Right lobe of liver (tissue), 4 donors: ENCODE measurements around the gene TRIM63.

Source experiments
- POLR2A ChIP-seq: fragments of 450-650 bp; IDR thresholded peaks from one replicate; pipeline ENCODE4 v1.6.1; 2017; ENCODE audit warnings: antibody characterized with exemption, mild to moderate bottlenecking
- TF ChIP-seq, protein P1 (sequence below), 4 donors: fragments of 200-600 bp in 3 of 4; fragments of 450-650 bp in 1 of 4; IDR thresholded peaks; one replicate each; pipeline versions ENCODE4 v1.5.1 to v1.8.0; 2016 to 2022; ENCODE audit warnings: antibody characterized with exemption in 4 of 4, mild to moderate bottlenecking in 2 of 4
- donor health status: DM: no; HTN: no; CAD: no.
- donor health status: DM: no; HTN: no; CAD: no.
- donor health status: DM: no; HTN: yes; CAD: no.

- TF ChIP-seq, protein P1, sequence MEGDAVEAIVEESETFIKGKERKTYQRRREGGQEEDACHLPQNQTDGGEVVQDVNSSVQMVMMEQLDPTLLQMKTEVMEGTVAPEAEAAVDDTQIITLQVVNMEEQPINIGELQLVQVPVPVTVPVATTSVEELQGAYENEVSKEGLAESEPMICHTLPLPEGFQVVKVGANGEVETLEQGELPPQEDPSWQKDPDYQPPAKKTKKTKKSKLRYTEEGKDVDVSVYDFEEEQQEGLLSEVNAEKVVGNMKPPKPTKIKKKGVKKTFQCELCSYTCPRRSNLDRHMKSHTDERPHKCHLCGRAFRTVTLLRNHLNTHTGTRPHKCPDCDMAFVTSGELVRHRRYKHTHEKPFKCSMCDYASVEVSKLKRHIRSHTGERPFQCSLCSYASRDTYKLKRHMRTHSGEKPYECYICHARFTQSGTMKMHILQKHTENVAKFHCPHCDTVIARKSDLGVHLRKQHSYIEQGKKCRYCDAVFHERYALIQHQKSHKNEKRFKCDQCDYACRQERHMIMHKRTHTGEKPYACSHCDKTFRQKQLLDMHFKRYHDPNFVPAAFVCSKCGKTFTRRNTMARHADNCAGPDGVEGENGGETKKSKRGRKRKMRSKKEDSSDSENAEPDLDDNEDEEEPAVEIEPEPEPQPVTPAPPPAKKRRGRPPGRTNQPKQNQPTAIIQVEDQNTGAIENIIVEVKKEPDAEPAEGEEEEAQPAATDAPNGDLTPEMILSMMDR (IDR thresholded peaks at IDR 0.05), result no peak
- TF ChIP-seq POLR2A, result no peak
Observed at GRCh38 chr1:26070296-26070962, 3.0 kb upstream of the TRIM63 start.
